SK-N-SH (cell line): ENCODE measurements around the gene UFSP2. TPM values are rescaled to one million over a fixed set of nuclear protein-coding genes. Genes with fewer than 3 reads are reported as not detected.

Experiments used
- CTCF ChIA-PET: fragments of 300-600, 350-600 bp; formaldehyde crosslinking; extraction: SDS; loops from one replicate; lab custom pipeline; 2021; lab: Yijun Ruan, JAX
- POLR2A ChIA-PET: fragments of 350-600 bp; sonication (Branson Sonifier 250); formaldehyde crosslinking; extraction: SDS; loops from one replicate; lab custom pipeline; 2020; ENCODE audit warnings: antibody characterized with exemption, inconsistent platforms; lab: Yijun Ruan, JAX
- DNase-seq: peaks from one replicate; pipeline ENCODE4 v3.0.0; 2012
- H2AFZ ChIP-seq: fragments of 200-600 bp; sonication (generic); 2 replicates; pipeline ENCODE4 v1.8.1; 2016; ENCODE audit warnings: antibody characterized with exemption, mild to moderate bottlenecking, low read depth
- H3F3A ChIP-seq: fragments of 200-600 bp; sonication (generic); replicated peaks from 2 replicates; pipeline ENCODE3; 2016; ENCODE audit warnings: antibody characterized with exemption, mild to moderate bottlenecking; ENCODE audit not compliant: insufficient read depth
- H3K27ac ChIP-seq, 2 experiments: fragments of 200-500 bp in 1 of 2; fragments of 200-600 bp in 1 of 2; sonication (Bioruptor generic) in 1 of 2; sonication (generic), shearing (Covaris generic) in 1 of 2; 2 replicates each; pipeline versions ENCODE4 v1.5.1 to v1.6.1; 2014 to 2016; ENCODE audit warnings: low read depth in 2 of 2, inconsistent platforms in 1 of 2, low read length in 1 of 2, mild to moderate bottlenecking in 1 of 2, mixed read lengths in 1 of 2
- H3K27me3 ChIP-seq: fragments of 200-600 bp; sonication (generic), shearing (Covaris generic); 2 replicates; pipeline ENCODE4 v1.6.1; 2016; ENCODE audit warnings: mixed run types; ENCODE audit not compliant: insufficient read depth
- H3K36me3 ChIP-seq, 2 experiments: fragments of 200-500 bp in 1 of 2; fragments of 200-600 bp in 1 of 2; sonication (Bioruptor generic) in 1 of 2; sonication (generic) in 1 of 2; replicated peaks in 1 of 2; 2 replicates each; pipeline versions ENCODE3 to v1.5.1; 2014 to 2016; ENCODE audit warnings: low read length in 1 of 2, mild to moderate bottlenecking in 1 of 2; ENCODE audit not compliant: insufficient read depth in 2 of 2, control insufficient read depth in 1 of 2
- H3K4me1 ChIP-seq, 2 experiments: fragments of 200-500 bp in 1 of 2; fragments of 200-600 bp in 1 of 2; sonication (Bioruptor generic) in 1 of 2; sonication (generic), shearing (Covaris generic) in 1 of 2; 2 replicates each; pipeline versions ENCODE4 v1.5.1 to v1.6.1; 2014 to 2016; ENCODE audit warnings: low read depth in 1 of 2, low read length in 1 of 2, mixed run types in 1 of 2; ENCODE audit not compliant: insufficient read depth in 2 of 2, control insufficient read depth in 1 of 2
- H3K4me2 ChIP-seq: fragments of 200-600 bp; sonication (generic), shearing (Covaris generic); 2 replicates; pipeline ENCODE4 v1.6.1; 2017; ENCODE audit warnings: mixed run types
- H3K4me3 ChIP-seq, 2 experiments: fragments of 200-500 bp in 1 of 2; fragments of 200-600 bp in 1 of 2; sonication (Bioruptor generic) in 1 of 2; sonication (generic), shearing (Covaris generic) in 1 of 2; 2 replicates each; pipeline versions ENCODE4 v1.5.1 to v1.8.1; 2014 to 2016; ENCODE audit warnings: low read depth in 2 of 2, inconsistent platforms in 1 of 2, low read length in 1 of 2, mild to moderate bottlenecking in 1 of 2, mixed read lengths in 1 of 2, moderate library complexity in 1 of 2
- H3K79me2 ChIP-seq: fragments of 200-600 bp; sonication (generic); 2 replicates; pipeline ENCODE4 v1.8.1; 2017; ENCODE audit warnings: mild to moderate bottlenecking; ENCODE audit not compliant: insufficient read depth
- H3K9ac ChIP-seq: fragments of 200-600 bp; sonication (generic); 2 replicates; pipeline ENCODE4 v1.6.1; 2017; ENCODE audit warnings: mixed run types
- H3K9me2 ChIP-seq: fragments of 200-600 bp; sonication (generic); 2 replicates; pipeline ENCODE4 v1.6.1; 2017; ENCODE audit warnings: mixed run types
- H3K9me3 ChIP-seq: fragments of 200-600 bp; sonication (generic); 2 replicates; pipeline ENCODE4 v1.6.1; 2017; ENCODE audit warnings: mixed run types, mild to moderate bottlenecking, moderate library complexity
- H4K20me1 ChIP-seq: fragments of 200-600 bp; sonication (generic); 2 replicates; pipeline ENCODE4 v1.6.1; 2017; ENCODE audit warnings: mild to moderate bottlenecking, mixed run types; ENCODE audit not compliant: insufficient read depth
- ELF1 ChIP-seq: IDR thresholded peaks from 2 replicates; pipeline ENCODE4 v1.4.0; 2012
- EZH2phosphoT487 ChIP-seq: fragments of 200-600 bp; sonication (generic); IDR thresholded peaks from 2 replicates; pipeline ENCODE4 v1.6.1; 2017; ENCODE audit warnings: low read depth, mixed run types, mild to moderate bottlenecking, antibody characterized with exemption, moderate library complexity, borderline replicate concordance
- FOXJ3 ChIP-seq: sonication (generic); formaldehyde crosslinking; IDR thresholded peaks from 2 replicates; pipeline ENCODE4 v1.5.1; 2020; ENCODE audit warnings: mild to moderate bottlenecking, missing genetic modification reagents
- GABPA ChIP-seq: IDR thresholded peaks from 2 replicates; pipeline ENCODE4 v1.4.0; 2012; ENCODE audit warnings: low read depth, mild to moderate bottlenecking
- GATA2 ChIP-seq: sonication (generic); formaldehyde crosslinking; IDR thresholded peaks from 2 replicates; pipeline ENCODE4 v1.5.0; 2020; ENCODE audit warnings: mild to moderate bottlenecking, missing genetic modification reagents
- MXI1 ChIP-seq: IDR thresholded peaks from 2 replicates; pipeline ENCODE4 v1.6.1; 2012; ENCODE audit warnings: mild to moderate bottlenecking, low read depth, low read length, improper control_type of control experiment
- NFIC ChIP-seq: IDR thresholded peaks from 2 replicates; pipeline ENCODE4 v1.4.0; 2012; ENCODE audit warnings: borderline replicate concordance
- RFX5 ChIP-seq: IDR thresholded peaks from 2 replicates; pipeline ENCODE4 v1.6.1; 2012; ENCODE audit warnings: mild to moderate bottlenecking, improper control_type of control experiment, low read length
- RXRA ChIP-seq: IDR thresholded peaks from 2 replicates; pipeline ENCODE4 v1.4.0; 2012; ENCODE audit warnings: low read depth, mild to moderate bottlenecking, borderline replicate concordance
- TCF12 ChIP-seq: IDR thresholded peaks from 2 replicates; pipeline ENCODE4 v1.4.0; 2012
- WGBS: methylation state at CpG from one replicate; pipeline ENCODE4 v1.1.6; 2017; ENCODE audit warnings: low lambda C conversion rate; 5-methylcytosine and 5-hydroxymethylcytosine counted together
- polyA plus RNA-seq, 3 experiments: library from polyadenylated mRNA; depleted of rRNA; stranded (reverse); fragments of >200 nt; gene quantifications; 2 replicates each; pipeline ENCODE4 v1.2.3, GENCODE V29; 2012
- TF ChIP-seq, protein P1 (sequence below): fragments of 150-350 bp; IDR thresholded peaks from 2 replicates; pipeline ENCODE4 v1.6.1; 2017; ENCODE audit warnings: antibody characterized with exemption, low read length, low read depth, borderline replicate concordance
- TF ChIP-seq, protein P2 (sequence below): IDR thresholded peaks from 2 replicates; pipeline ENCODE4 v1.6.1; 2012; ENCODE audit warnings: mild to moderate bottlenecking, low read depth, low read length, moderate library complexity
- TF ChIP-seq, protein P3 (sequence below): fragments of 200-600 bp; sonication (generic); IDR thresholded peaks from 2 replicates; pipeline ENCODE4 v1.6.1; 2017; ENCODE audit warnings: antibody characterized with exemption, mild to moderate bottlenecking, moderate library complexity
- TF ChIP-seq, protein P4 (sequence below): IDR thresholded peaks from 2 replicates; pipeline ENCODE4 v1.4.0; 2012; ENCODE audit warnings: low read depth
- TF ChIP-seq, protein P5 (sequence below): IDR thresholded peaks from 2 replicates; pipeline ENCODE4 v1.4.0; 2012; ENCODE audit warnings: low read depth, borderline replicate concordance
- TF ChIP-seq, protein P6 (sequence below): fragments of 150-350 bp; IDR thresholded peaks from 2 replicates; pipeline ENCODE4 v1.6.1; 2016; ENCODE audit warnings: mild to moderate bottlenecking, low read depth, low read length

Gene UFSP2
- polyA plus RNA-seq, 1 of the 3 experiments (the other 2 are of a cell fraction): 15.5 TPM

DNA sequence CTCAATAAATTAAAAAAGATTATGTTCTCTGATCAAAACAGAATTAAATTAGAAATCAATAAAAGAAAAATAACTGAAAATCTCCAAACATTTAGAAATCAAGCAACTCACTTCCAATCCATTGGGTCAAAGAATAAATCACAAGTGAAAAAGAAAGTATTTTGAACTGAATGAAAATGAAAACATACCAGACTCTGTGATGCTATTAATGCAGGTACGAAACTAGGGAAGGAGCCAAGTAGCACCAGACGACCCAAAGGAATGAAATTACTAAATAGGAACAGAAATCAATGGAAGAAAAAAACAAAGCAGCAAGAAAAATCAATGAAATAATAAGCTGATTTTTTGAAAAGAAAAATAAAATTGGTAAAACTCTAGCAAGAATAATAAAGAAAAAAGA lies 30.4 kb upstream of the UFSP2 start:
- ChIA-PET CTCF (interaction anchor here (0.6 kb wide), 1 partner anchor 43 kb away, joined by 3 read pairs; no protein-coding TSS in a partner anchor), POLR2A (no interaction called here)
- Histone ChIP-seq H3F3A (no peaks in the 10 kb centered on the region), H3K4me1 (no peaks in the 10 kb centered on the region), H3K36me3 (no peaks in the 10 kb centered on the region), H3K27me3 (no peaks in the 10 kb centered on the region), H3K79me2 (no peaks in the 10 kb centered on the region; the same call in 1 of the 2 replicates), H3K9me2 (no peaks in the 10 kb centered on the region), H3K4me3 (no peak overlapping the region), H4K20me1 (no peaks in the 10 kb centered on the region), H3K4me2 (no peak overlapping the region), H3K9ac (no peak overlapping the region), H2AFZ (no peak overlapping the region), H3K9me3 (no peaks in the 10 kb centered on the region), H3K27ac (no peak overlapping the region)
- TF ChIP-seq, protein P1, sequence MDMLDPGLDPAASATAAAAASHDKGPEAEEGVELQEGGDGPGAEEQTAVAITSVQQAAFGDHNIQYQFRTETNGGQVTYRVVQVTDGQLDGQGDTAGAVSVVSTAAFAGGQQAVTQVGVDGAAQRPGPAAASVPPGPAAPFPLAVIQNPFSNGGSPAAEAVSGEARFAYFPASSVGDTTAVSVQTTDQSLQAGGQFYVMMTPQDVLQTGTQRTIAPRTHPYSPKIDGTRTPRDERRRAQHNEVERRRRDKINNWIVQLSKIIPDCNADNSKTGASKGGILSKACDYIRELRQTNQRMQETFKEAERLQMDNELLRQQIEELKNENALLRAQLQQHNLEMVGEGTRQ: no peak
- TF ChIP-seq NFIC: no peak
- TF ChIP-seq, protein P2, sequence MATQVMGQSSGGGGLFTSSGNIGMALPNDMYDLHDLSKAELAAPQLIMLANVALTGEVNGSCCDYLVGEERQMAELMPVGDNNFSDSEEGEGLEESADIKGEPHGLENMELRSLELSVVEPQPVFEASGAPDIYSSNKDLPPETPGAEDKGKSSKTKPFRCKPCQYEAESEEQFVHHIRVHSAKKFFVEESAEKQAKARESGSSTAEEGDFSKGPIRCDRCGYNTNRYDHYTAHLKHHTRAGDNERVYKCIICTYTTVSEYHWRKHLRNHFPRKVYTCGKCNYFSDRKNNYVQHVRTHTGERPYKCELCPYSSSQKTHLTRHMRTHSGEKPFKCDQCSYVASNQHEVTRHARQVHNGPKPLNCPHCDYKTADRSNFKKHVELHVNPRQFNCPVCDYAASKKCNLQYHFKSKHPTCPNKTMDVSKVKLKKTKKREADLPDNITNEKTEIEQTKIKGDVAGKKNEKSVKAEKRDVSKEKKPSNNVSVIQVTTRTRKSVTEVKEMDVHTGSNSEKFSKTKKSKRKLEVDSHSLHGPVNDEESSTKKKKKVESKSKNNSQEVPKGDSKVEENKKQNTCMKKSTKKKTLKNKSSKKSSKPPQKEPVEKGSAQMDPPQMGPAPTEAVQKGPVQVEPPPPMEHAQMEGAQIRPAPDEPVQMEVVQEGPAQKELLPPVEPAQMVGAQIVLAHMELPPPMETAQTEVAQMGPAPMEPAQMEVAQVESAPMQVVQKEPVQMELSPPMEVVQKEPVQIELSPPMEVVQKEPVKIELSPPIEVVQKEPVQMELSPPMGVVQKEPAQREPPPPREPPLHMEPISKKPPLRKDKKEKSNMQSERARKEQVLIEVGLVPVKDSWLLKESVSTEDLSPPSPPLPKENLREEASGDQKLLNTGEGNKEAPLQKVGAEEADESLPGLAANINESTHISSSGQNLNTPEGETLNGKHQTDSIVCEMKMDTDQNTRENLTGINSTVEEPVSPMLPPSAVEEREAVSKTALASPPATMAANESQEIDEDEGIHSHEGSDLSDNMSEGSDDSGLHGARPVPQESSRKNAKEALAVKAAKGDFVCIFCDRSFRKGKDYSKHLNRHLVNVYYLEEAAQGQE: no peak
- TF ChIP-seq GATA2 (CRISPR knock-in tag): no peak
- TF ChIP-seq, protein P3, sequence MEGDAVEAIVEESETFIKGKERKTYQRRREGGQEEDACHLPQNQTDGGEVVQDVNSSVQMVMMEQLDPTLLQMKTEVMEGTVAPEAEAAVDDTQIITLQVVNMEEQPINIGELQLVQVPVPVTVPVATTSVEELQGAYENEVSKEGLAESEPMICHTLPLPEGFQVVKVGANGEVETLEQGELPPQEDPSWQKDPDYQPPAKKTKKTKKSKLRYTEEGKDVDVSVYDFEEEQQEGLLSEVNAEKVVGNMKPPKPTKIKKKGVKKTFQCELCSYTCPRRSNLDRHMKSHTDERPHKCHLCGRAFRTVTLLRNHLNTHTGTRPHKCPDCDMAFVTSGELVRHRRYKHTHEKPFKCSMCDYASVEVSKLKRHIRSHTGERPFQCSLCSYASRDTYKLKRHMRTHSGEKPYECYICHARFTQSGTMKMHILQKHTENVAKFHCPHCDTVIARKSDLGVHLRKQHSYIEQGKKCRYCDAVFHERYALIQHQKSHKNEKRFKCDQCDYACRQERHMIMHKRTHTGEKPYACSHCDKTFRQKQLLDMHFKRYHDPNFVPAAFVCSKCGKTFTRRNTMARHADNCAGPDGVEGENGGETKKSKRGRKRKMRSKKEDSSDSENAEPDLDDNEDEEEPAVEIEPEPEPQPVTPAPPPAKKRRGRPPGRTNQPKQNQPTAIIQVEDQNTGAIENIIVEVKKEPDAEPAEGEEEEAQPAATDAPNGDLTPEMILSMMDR: no peak
- TF ChIP-seq, protein P4, sequence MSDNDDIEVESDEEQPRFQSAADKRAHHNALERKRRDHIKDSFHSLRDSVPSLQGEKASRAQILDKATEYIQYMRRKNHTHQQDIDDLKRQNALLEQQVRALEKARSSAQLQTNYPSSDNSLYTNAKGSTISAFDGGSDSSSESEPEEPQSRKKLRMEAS: no peak
- no peak for TF ChIP-seq RFX5
- TF ChIP-seq, protein P5, sequence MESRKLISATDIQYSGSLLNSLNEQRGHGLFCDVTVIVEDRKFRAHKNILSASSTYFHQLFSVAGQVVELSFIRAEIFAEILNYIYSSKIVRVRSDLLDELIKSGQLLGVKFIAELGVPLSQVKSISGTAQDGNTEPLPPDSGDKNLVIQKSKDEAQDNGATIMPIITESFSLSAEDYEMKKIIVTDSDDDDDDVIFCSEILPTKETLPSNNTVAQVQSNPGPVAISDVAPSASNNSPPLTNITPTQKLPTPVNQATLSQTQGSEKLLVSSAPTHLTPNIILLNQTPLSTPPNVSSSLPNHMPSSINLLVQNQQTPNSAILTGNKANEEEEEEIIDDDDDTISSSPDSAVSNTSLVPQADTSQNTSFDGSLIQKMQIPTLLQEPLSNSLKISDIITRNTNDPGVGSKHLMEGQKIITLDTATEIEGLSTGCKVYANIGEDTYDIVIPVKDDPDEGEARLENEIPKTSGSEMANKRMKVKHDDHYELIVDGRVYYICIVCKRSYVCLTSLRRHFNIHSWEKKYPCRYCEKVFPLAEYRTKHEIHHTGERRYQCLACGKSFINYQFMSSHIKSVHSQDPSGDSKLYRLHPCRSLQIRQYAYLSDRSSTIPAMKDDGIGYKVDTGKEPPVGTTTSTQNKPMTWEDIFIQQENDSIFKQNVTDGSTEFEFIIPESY: no peak
- no peak for TF ChIP-seq GABPA
- no peak for TF ChIP-seq MXI1
- no peak for TF ChIP-seq TCF12
- no peak for TF ChIP-seq FOXJ3 (CRISPR knock-in tag)
- TF ChIP-seq ELF1: no peak
- TF ChIP-seq, protein P6, sequence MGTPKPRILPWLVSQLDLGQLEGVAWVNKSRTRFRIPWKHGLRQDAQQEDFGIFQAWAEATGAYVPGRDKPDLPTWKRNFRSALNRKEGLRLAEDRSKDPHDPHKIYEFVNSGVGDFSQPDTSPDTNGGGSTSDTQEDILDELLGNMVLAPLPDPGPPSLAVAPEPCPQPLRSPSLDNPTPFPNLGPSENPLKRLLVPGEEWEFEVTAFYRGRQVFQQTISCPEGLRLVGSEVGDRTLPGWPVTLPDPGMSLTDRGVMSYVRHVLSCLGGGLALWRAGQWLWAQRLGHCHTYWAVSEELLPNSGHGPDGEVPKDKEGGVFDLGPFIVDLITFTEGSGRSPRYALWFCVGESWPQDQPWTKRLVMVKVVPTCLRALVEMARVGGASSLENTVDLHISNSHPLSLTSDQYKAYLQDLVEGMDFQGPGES: no peak
- no peak for TF ChIP-seq RXRA
- TF ChIP-seq EZH2phosphoT487: no peak
- 41% methylated on average over 2 of the region's 2 CpGs for WGBS
- no peak for DNase-seq
